HFF-Myc (cell line): Measurements from ENCODE around the gene SNCAIP.

Source experiments
- DNase-seq: peaks from one replicate; pipeline ENCODE4 v3.0.0-alpha.2; 2011; ENCODE audit warnings: low read depth; ENCODE audit errors: extremely low read depth
- H3K4me3 ChIP-seq: replicated peaks from 2 replicates; pipeline ENCODE4 v1.5.1; 2011; ENCODE audit warnings: low read depth, mild to moderate bottlenecking, control low read depth, low read length
- TF ChIP-seq, protein P1 (sequence below): IDR thresholded peaks from 2 replicates; pipeline ENCODE4 v1.5.1; 2012; ENCODE audit warnings: mild to moderate bottlenecking, low read depth, low read length, control low read depth; ENCODE audit errors: missing control alignments

SNCAIP gene

DNA sequence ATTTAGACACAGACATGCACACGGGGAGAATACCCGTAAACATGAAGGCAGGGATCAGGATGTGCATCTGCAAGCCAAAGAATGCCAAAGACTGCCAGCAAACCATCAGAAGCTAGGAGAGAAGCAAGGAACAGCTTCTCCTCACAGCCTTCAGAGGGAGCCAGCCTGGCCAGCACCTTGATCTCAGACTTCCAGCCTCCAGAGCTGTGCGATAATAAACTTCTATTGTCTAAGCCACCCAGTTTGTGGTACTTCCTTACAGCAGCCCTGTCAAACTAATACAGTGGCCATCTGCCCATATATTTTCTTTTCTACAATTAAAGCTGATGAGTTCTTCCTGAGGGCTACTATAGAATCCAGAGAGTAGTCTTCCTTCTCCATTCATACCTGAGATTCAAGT, 135.0 kb downstream of the SNCAIP start:
- no peak overlapping the region for H3K4me3 ChIP-seq
- no peak for DNase-seq
- TF ChIP-seq, protein P1, sequence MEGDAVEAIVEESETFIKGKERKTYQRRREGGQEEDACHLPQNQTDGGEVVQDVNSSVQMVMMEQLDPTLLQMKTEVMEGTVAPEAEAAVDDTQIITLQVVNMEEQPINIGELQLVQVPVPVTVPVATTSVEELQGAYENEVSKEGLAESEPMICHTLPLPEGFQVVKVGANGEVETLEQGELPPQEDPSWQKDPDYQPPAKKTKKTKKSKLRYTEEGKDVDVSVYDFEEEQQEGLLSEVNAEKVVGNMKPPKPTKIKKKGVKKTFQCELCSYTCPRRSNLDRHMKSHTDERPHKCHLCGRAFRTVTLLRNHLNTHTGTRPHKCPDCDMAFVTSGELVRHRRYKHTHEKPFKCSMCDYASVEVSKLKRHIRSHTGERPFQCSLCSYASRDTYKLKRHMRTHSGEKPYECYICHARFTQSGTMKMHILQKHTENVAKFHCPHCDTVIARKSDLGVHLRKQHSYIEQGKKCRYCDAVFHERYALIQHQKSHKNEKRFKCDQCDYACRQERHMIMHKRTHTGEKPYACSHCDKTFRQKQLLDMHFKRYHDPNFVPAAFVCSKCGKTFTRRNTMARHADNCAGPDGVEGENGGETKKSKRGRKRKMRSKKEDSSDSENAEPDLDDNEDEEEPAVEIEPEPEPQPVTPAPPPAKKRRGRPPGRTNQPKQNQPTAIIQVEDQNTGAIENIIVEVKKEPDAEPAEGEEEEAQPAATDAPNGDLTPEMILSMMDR: no peak

DNA sequence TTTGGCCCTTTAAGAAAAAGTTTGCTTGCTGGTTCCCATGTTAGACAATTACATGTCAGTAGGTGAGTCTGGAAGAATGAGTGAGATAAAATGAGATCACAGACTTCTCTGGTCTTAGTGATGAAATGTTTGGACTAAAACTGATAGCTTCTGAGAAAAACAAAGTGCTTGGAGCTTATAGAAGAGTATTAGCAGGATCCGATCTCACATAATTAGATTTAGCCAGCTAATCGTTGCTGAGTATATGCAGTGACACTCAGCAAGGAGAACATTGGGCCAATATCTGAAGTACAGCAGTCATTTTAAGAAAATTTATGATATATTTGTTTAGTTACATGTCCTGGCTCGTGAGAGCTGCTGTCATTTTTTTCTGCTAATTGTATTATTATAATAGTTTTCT, 135.8 kb downstream of the SNCAIP start:
- no peak for DNase-seq
- no peak overlapping the region for H3K4me3 ChIP-seq
- TF ChIP-seq, protein P1: no peak

DNA sequence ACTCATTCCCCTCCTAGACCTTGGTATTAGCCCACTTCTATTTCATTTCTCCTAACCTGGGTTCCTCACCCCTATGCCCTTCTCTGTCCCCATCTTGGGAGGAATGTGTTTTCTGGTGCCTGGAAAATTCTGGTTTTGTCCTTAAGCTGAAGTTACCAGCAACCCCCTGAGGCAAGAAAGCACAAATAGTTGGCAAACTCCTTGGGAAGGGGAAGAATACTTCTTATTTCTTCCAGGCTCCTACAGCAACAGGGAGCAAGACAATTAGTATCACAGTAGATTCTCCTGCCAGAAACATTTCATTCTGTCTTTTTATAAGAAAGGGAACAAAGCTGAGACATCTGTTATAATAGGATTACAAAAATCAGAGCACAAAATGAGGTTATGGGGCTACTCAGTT, 142.5 kb downstream of the SNCAIP start:
- H3K4me3 ChIP-seq: no peak overlapping the region
- TF ChIP-seq, protein P1: no peak
- no peak for DNase-seq

DNA sequence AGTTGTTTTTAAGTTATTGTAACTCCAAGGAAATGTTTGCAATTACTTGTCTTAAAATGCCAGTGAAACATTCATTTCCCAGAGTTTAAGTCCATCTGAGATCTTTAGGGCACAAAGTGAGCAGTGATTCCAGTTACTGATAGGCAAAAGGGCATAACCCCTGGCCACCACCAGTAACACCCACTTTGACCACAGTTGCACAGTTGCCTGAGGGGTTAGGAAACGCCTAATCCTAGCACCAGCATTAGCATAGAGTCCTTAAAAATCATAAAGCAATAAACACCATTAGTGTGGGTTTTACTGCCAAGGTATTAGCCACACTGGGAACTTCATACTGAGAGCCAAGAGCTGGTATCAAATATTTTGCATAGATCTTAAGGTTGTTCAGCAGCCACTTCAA, 143.9 kb downstream of the SNCAIP start:
- TF ChIP-seq, protein P1: no peak

DNA sequence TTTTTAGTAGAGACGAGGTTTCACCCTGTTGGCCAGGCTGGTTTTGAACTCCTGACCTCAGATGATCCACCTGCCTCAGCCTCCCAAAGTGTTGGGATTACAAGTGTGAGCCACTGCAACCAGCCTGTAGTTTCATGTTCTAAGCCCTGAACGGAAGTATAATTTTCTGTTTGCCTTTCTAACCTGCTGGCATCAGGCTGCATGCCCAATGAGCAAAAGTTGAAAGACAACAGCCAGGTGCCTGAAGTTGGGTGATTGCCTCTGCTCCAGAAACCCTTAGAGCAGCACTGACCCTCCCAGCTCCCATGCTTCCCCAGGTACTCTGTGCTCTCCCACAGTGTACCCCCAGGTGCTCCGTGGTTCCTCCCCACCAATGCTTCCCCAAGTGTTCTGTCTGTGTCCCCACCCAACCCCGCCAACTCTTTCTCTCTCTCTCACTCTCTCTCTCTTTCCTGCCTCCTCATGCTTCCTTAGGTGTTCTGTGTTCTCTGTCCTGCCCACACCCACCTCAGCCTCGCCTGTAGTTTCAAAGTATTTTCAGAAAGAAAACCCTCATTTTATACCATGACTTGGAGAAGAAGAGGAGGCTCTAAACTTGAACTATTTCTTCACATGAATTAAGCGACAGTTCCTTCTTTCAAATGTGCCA, 145.3 kb downstream of the SNCAIP start:
- no peak overlapping the region for H3K4me3 ChIP-seq
- no peak for DNase-seq
- TF ChIP-seq, protein P1: no peak

More for the DNA sequence above, 143.9 kb downstream of the SNCAIP start:
- DNase-seq: no peak
- no peak overlapping the region for H3K4me3 ChIP-seq

DNA sequence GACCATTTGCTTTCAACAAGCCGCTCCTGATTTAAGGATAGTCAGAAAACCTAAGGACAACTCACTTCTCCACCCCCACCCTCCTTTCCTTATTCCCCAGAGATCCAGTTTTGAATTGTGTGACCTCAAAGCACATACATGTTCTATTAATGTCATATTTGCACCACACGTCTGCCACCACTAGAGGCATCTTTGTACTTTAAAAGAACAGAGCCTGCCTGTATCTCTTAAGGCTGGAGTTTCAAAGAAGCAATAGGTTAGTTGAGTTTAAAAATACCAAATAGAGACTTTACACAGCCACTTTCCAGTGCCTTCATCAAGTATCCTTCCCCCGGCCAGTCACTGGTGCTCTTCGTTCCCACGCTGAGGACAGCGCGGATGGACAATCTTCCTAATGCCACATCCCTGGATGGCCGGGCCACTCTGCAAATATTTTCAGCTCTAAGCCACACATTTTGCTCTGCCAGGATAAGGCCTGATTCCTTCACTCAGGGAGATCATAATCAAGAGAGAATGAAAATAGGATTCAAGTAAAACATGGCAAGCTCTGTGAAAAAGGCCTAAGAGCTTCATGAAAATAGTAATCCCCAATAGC, 146.3 kb downstream of the SNCAIP start:
- no peak for DNase-seq
- TF ChIP-seq, protein P1: peak; percentile 55
- H3K4me3 ChIP-seq: no peak overlapping the region
